Brain microvascular endothelial cell (primary cell): ENCODE measurements around the gene PLS3.

ENCODE experiments used
- DNase-seq: peaks from one replicate; pipeline ENCODE4 v3.0.0-alpha.2; 2020
- H3K27ac ChIP-seq: fragments of 250-450 bp; sonication (Bioruptor Pico); 2 replicates; pipeline ENCODE4 v1.5.1; 2020; ENCODE audit warnings: mild to moderate bottlenecking, moderate library complexity
- H3K27me3 ChIP-seq: fragments of 250-450 bp; sonication (Bioruptor Pico); replicated peaks from 2 replicates; pipeline ENCODE4 v1.5.1; 2020; ENCODE audit warnings: mild to moderate bottlenecking
- H3K36me3 ChIP-seq: fragments of 250-450 bp; sonication (Bioruptor Pico); replicated peaks from 2 replicates; pipeline ENCODE4 v1.5.1; 2020; ENCODE audit warnings: mild to moderate bottlenecking
- H3K4me3 ChIP-seq: 2 replicates; pipeline ENCODE4 v1.5.1; 2011; ENCODE audit warnings: low read depth, mild to moderate bottlenecking, control low read depth, low read length, moderate library complexity
- CTCF ChIP-seq: IDR thresholded peaks from 2 replicates; pipeline ENCODE4 v1.5.1; 2011; ENCODE audit warnings: low read depth, mild to moderate bottlenecking, moderate library complexity, low read length, control low read depth, inconsistent platforms; ENCODE audit errors: missing control alignments
- in situ Hi-C: cut with HindIII; loops from 2 replicates; pipeline ENCODE4 v1.10.0; 2017; ENCODE audit warnings: low sequenced_read_pairs, low pct_ligation_motif_present

The PLS3 gene

GRCh38 chrX:115589419-115589818 lies 28.4 kb downstream of the PLS3 start:
- Histone ChIP-seq H3K36me3 (no peaks in the 10 kb centered on the region), H3K27ac (no peak overlapping the region), H3K4me3 (no peak overlapping the region), H3K27me3 (no peaks in the 10 kb centered on the region)
- no peak for TF ChIP-seq CTCF
- no peak for DNase-seq
- in situ Hi-C loops = no loop called here

GRCh38 chrX:115591420-115591819 lies 30.4 kb downstream of the PLS3 start:
- peaks cover 4% of the 10 kb centered on the region for H3K36me3 ChIP-seq
- in situ Hi-C loops = no loop called here
- no peak for DNase-seq
- H3K27ac ChIP-seq = peak overlapping the region; percentile 76
- no peak overlapping the region for H3K4me3 ChIP-seq
- no peak for TF ChIP-seq CTCF
- H3K27me3 ChIP-seq = no peaks in the 10 kb centered on the region

GRCh38 chrX:115591856-115592842 lies 31.2 kb downstream of the PLS3 start:
- DNase-seq = no peak
- H3K27ac ChIP-seq = peak overlapping the region; percentile 76
- no peaks in the 10 kb centered on the region for H3K27me3 ChIP-seq
- no peak overlapping the region for H3K4me3 ChIP-seq
- peaks cover 5% of the 10 kb centered on the region for H3K36me3 ChIP-seq
- in situ Hi-C loops = no loop called here
- TF ChIP-seq CTCF = no peak

GRCh38 chrX:115592997-115593734 lies 32.2 kb downstream of the PLS3 start:
- no peaks in the 10 kb centered on the region for H3K27me3 ChIP-seq
- in situ Hi-C loops = no loop called here
- TF ChIP-seq CTCF = no peak
- H3K4me3 ChIP-seq = peak overlapping the region; percentile 39
- peak overlapping the region; percentile 76 for H3K27ac ChIP-seq
- H3K36me3 ChIP-seq = peaks cover 5% of the 10 kb centered on the region
- DNase-seq = peak; percentile 33

- no peak for TF ChIP-seq CTCF
- Histone ChIP-seq H3K4me3 (peak overlapping the region; percentile 39), H3K27me3 (no peaks in the 10 kb centered on the region), H3K36me3 (peaks cover 5% of the 10 kb centered on the region), H3K27ac (peak overlapping the region; percentile 76)
- in situ Hi-C loops = no loop called here
- DNase-seq = no peak
These were observed 34.1 kb downstream of the PLS3 start for GRCh38 chrX:115595049-115595448.
